HL-60 (cell line): Measurements from ENCODE around the gene PPM1M.

ENCODE experiments used
- DNase-seq, 2 experiments: peaks; one replicate each; pipeline ENCODE4 v3.0.0-alpha.2; 2010 to 2020; ENCODE audit warnings: low read depth in 1 of 2, low spot score in 1 of 2
- H3K27ac ChIP-seq: fragments of 250-450 bp; sonication (Bioruptor Pico); replicated peaks from 2 replicates; pipeline ENCODE4 v1.5.1; 2020; ENCODE audit warnings: mild to moderate bottlenecking, moderate library complexity
- H3K27me3 ChIP-seq: fragments of 250-450 bp; sonication (Bioruptor Pico); 2 replicates; pipeline ENCODE4 v1.5.1; 2021; ENCODE audit warnings: mild to moderate bottlenecking, moderate library complexity; ENCODE audit not compliant: insufficient read depth, poor library complexity, severe bottlenecking
- H3K4me3 ChIP-seq: replicated peaks from 2 replicates; pipeline ENCODE4 v1.5.1; 2011; ENCODE audit warnings: mild to moderate bottlenecking, control low read depth, low read length; ENCODE audit not compliant: insufficient read depth
- GABPA ChIP-seq: IDR thresholded peaks from 2 replicates; pipeline ENCODE4 v1.6.1; 2012; ENCODE audit warnings: low read depth
- POLR2AphosphoS5 ChIP-seq: IDR thresholded peaks from 2 replicates; pipeline ENCODE4 v1.6.1; 2012; ENCODE audit warnings: low read depth
- SPI1 ChIP-seq: IDR thresholded peaks from 2 replicates; pipeline ENCODE4 v1.6.1; 2012; ENCODE audit warnings: low read depth, mild to moderate bottlenecking, borderline replicate concordance
- TF ChIP-seq, protein P1 (sequence below): IDR thresholded peaks from one replicate; pipeline ENCODE4 v1.5.1; 2011; ENCODE audit warnings: low read length, control low read depth, inconsistent platforms; ENCODE audit not compliant: insufficient read depth
- TF ChIP-seq, protein P2 (sequence below): IDR thresholded peaks from 2 replicates; pipeline ENCODE4 v1.6.1; 2012; ENCODE audit warnings: low read depth; ENCODE audit not compliant: insufficient replicate concordance

Gene PPM1M

DNA sequence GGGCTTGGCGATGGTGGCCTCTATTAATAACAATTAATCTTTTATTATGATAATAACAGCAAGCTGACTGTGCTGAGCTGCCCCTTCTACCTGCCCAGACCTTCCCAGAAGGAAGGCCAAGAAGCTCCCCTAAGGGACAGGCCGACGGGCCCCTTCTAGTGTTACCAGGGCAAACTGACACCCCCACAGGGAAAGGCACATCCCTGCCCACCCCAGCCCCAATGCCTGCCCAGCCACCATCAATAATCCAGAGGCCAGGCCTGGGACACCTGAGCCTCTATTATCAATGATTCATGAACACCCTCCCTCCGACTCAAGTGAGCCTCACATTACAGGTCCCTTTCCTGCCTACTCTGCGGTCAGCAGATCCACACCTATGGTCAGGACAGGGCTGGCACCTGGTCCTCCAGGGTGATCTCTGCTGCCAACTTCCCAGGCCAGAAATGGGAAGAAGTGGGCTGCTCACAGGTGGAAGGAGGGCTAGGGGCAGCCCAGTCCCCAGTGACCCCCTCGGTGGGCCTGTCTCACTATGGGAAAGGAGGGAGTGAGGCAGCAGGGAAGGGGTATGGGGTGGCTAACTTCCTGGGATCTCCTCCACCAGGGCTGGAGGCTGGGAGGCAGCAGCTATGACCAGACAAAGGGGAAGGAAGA lies 8.4 kb upstream of the PPM1M start:
- peak overlapping the region; percentile 91 for H3K4me3 ChIP-seq
- H3K27me3 ChIP-seq, result no peaks in the 10 kb centered on the region
- H3K27ac ChIP-seq, result peak overlapping the region; percentile 95
- no peak for DNase-seq
- TF ChIP-seq GABPA, result no peak
- TF ChIP-seq, protein P1, sequence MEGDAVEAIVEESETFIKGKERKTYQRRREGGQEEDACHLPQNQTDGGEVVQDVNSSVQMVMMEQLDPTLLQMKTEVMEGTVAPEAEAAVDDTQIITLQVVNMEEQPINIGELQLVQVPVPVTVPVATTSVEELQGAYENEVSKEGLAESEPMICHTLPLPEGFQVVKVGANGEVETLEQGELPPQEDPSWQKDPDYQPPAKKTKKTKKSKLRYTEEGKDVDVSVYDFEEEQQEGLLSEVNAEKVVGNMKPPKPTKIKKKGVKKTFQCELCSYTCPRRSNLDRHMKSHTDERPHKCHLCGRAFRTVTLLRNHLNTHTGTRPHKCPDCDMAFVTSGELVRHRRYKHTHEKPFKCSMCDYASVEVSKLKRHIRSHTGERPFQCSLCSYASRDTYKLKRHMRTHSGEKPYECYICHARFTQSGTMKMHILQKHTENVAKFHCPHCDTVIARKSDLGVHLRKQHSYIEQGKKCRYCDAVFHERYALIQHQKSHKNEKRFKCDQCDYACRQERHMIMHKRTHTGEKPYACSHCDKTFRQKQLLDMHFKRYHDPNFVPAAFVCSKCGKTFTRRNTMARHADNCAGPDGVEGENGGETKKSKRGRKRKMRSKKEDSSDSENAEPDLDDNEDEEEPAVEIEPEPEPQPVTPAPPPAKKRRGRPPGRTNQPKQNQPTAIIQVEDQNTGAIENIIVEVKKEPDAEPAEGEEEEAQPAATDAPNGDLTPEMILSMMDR, result no peak
- TF ChIP-seq POLR2AphosphoS5, result no peak
- no peak for TF ChIP-seq SPI1
- TF ChIP-seq, protein P2, sequence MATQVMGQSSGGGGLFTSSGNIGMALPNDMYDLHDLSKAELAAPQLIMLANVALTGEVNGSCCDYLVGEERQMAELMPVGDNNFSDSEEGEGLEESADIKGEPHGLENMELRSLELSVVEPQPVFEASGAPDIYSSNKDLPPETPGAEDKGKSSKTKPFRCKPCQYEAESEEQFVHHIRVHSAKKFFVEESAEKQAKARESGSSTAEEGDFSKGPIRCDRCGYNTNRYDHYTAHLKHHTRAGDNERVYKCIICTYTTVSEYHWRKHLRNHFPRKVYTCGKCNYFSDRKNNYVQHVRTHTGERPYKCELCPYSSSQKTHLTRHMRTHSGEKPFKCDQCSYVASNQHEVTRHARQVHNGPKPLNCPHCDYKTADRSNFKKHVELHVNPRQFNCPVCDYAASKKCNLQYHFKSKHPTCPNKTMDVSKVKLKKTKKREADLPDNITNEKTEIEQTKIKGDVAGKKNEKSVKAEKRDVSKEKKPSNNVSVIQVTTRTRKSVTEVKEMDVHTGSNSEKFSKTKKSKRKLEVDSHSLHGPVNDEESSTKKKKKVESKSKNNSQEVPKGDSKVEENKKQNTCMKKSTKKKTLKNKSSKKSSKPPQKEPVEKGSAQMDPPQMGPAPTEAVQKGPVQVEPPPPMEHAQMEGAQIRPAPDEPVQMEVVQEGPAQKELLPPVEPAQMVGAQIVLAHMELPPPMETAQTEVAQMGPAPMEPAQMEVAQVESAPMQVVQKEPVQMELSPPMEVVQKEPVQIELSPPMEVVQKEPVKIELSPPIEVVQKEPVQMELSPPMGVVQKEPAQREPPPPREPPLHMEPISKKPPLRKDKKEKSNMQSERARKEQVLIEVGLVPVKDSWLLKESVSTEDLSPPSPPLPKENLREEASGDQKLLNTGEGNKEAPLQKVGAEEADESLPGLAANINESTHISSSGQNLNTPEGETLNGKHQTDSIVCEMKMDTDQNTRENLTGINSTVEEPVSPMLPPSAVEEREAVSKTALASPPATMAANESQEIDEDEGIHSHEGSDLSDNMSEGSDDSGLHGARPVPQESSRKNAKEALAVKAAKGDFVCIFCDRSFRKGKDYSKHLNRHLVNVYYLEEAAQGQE, result no peak

DNA sequence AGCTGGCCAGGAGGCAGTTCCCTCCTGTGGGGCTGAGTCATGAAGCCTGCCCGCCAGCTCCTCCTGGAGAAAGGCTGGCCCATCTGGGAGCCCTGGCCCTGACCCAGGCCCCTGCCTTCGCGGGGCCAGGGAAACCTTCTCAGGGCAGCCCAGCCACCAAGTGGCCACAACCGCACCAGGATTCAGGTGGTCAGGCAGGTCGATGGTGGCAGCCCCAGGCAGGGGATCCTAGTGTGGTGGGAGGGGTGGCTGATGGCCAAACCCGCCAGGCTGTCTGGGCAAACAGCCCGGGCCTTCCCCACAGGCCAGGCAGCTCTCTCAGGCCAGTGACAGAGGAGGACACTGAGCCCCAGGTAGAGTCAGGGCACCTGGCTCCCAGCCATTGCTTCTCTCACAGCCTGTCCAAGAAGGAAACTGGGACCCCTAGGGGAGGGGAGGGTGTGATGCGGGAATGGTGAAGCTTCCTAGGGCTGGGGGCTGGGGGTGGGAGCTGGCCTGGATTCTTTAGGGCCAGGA lies 7.8 kb upstream of the PPM1M start:
- peak in 1 of 2 experiments; percentile 77 for DNase-seq
- TF ChIP-seq SPI1, result peak; percentile 81; the same call in 1 of the 2 replicates
- TF ChIP-seq, protein P1, result no peak
- TF ChIP-seq, protein P2, result no peak
- Histone ChIP-seq H3K4me3 (peak overlapping the region; percentile 91), H3K27ac (peak overlapping the region; percentile 95), H3K27me3 (no peaks in the 10 kb centered on the region)

DNA sequence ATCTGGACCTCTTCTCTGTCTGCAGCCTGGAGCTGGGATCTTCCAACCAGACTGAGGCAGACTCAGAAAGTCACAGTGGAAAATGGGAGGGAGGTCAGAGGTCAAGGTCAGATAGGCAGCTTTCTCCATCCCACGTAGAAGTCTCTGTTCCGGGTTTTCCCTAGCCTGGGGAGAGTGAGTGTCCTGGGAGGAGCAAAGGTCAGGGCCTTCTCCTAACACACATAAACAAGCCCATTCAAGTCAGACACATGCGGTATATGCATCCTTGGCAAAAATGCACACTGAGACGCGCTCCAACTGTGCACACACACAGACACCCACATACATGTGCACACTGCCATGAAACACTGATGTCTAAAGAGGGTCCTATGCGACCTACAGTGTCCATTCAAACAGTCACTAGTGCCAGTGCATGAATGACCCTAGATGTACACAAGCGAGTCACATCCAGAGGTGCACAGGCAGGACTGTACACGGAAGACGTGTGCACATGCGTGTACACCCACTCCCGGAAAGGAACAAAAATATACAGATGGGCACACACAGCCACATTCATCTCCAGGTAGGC lies 7.3 kb upstream of the PPM1M start:
- no peak for DNase-seq
- H3K27me3 ChIP-seq, result no peaks in the 10 kb centered on the region
- peak overlapping the region; percentile 91 for H3K4me3 ChIP-seq
- TF ChIP-seq, protein P2, result no peak
- TF ChIP-seq SPI1 (no peak), GABPA (no peak), POLR2AphosphoS5 (peak; percentile 15; the same call in 1 of the 2 replicates)
- TF ChIP-seq, protein P1, result no peak
- H3K27ac ChIP-seq, result peak overlapping the region; percentile 95
